WTC11 (cell line): Measurements from ENCODE around the gene DAPK1. TPM values are rescaled to one million over a fixed set of nuclear protein-coding genes. Genes with fewer than 3 reads are reported as not detected.

Source experiments
- ATAC-seq: fragments of 200-7000 bp; cut with Tn5 transposase; 2 replicates; pipeline ENCODE4 v1.10.0; 2021; ENCODE audit warnings: mild to moderate bottlenecking, moderate library complexity
- CTCF ChIA-PET: fragments of 300-600 bp; sonication (Branson Sonifier 250); formaldehyde crosslinking; loops from one replicate; lab custom pipeline; 2021; ENCODE audit warnings: antibody characterized with exemption; lab: Charles Lee
- POLR2A ChIA-PET: fragments of 350-600 bp; sonication (Branson Sonifier 250); formaldehyde crosslinking; loops from one replicate; lab custom pipeline; 2021; ENCODE audit warnings: antibody characterized with exemption; lab: Charles Lee
- DNase-seq: peaks from one replicate; pipeline ENCODE4 v3.0.0; 2021; ENCODE audit warnings: low spot score
- H3K27ac Mint-ChIP-seq: 2 replicates; pipeline ENCODE4 v1.8.0; 2021; ENCODE audit warnings: mixed read lengths
- H3K27me3 Mint-ChIP-seq: 2 replicates; pipeline ENCODE4 v1.8.0; 2021; ENCODE audit warnings: low read depth, mild to moderate bottlenecking, moderate library complexity, mixed read lengths
- H3K36me3 Mint-ChIP-seq: 2 replicates; pipeline ENCODE4 v1.8.0; 2021; ENCODE audit warnings: mixed read lengths
- H3K4me1 Mint-ChIP-seq: 2 replicates; pipeline ENCODE4 v1.8.0; 2022; ENCODE audit warnings: mixed read lengths
- H3K4me3 Mint-ChIP-seq: 2 replicates; pipeline ENCODE4 v1.8.0; 2021; ENCODE audit warnings: mild to moderate bottlenecking, moderate library complexity, mixed read lengths
- H3K9me3 Mint-ChIP-seq: 2 replicates; pipeline ENCODE4 v1.8.0; 2021; ENCODE audit warnings: mixed read lengths
- CREM ChIP-seq: sonication (generic); formaldehyde crosslinking; IDR thresholded peaks from 2 replicates; pipeline ENCODE4 v1.8.1; 2022; ENCODE audit warnings: mild to moderate bottlenecking, missing genetic modification reagents, moderate library complexity
- ELF4 ChIP-seq: sonication (generic); formaldehyde crosslinking; IDR thresholded peaks from 2 replicates; pipeline ENCODE4 v1.8.1; 2022; ENCODE audit warnings: low read depth, mild to moderate bottlenecking, moderate library complexity, missing genetic modification reagents
- IRF2 ChIP-seq: sonication (generic); formaldehyde crosslinking; IDR thresholded peaks from 2 replicates; pipeline ENCODE4 v1.8.0; 2022; ENCODE audit warnings: low read depth, missing genetic modification reagents, borderline replicate concordance
- PRRX2 ChIP-seq: fragments of 250-450 bp; sonication (Bioruptor Pico); IDR thresholded peaks from 2 replicates; pipeline ENCODE4 v1.8.0; 2021; ENCODE audit warnings: mild to moderate bottlenecking
- SMAD4 ChIP-seq: sonication (generic); formaldehyde crosslinking; IDR thresholded peaks from 2 replicates; pipeline ENCODE4 v1.8.0; 2022; ENCODE audit warnings: mild to moderate bottlenecking, missing genetic modification reagents
- TEAD1 ChIP-seq: sonication (generic); formaldehyde crosslinking; IDR thresholded peaks from 2 replicates; pipeline ENCODE4 v1.8.0; 2022; ENCODE audit warnings: mild to moderate bottlenecking, missing genetic modification reagents
- ZNF121 ChIP-seq: sonication (generic); formaldehyde crosslinking; IDR thresholded peaks from 2 replicates; pipeline ENCODE4 v1.8.0; 2023; ENCODE audit warnings: missing genetic modification reagents
- ZNF263 ChIP-seq: sonication (generic); formaldehyde crosslinking; IDR thresholded peaks from 2 replicates; pipeline ENCODE4 v1.8.1; 2022; ENCODE audit warnings: low read depth, mild to moderate bottlenecking, moderate library complexity, missing genetic modification reagents
- ZNF416 ChIP-seq: fragments of 250-450 bp; sonication (Bioruptor Pico); IDR thresholded peaks from 2 replicates; pipeline ENCODE4 v1.9.0; 2021; ENCODE audit warnings: mild to moderate bottlenecking, inconsistent platforms
- total RNA-seq: library from RNA; stranded (reverse); gene quantifications from 3 replicates; pipeline ENCODE4 v1.2.3, GENCODE V29; 2021
- TF ChIP-seq, protein P1 (sequence below): sonication (generic); formaldehyde crosslinking; IDR thresholded peaks from 2 replicates; pipeline ENCODE4 v1.8.0; 2022; ENCODE audit warnings: mild to moderate bottlenecking, missing genetic modification reagents
- TF ChIP-seq, protein P2 (sequence below): sonication (generic); formaldehyde crosslinking; IDR thresholded peaks from 2 replicates; pipeline ENCODE4 v1.8.1; 2022; ENCODE audit warnings: mild to moderate bottlenecking, missing genetic modification reagents, moderate library complexity, borderline replicate concordance
- TF ChIP-seq, protein P3 (sequence below): sonication (generic); formaldehyde crosslinking; IDR thresholded peaks from 2 replicates; pipeline ENCODE4 v1.8.1; 2023; ENCODE audit warnings: mild to moderate bottlenecking, missing genetic modification reagents, moderate library complexity
- TF ChIP-seq, protein P4 (sequence below): fragments of 250-450 bp; sonication (Bioruptor Pico); IDR thresholded peaks from 2 replicates; pipeline ENCODE4 v1.8.0; 2021; ENCODE audit warnings: mild to moderate bottlenecking
- TF ChIP-seq, protein P5 (sequence below): sonication (generic); formaldehyde crosslinking; IDR thresholded peaks from 2 replicates; pipeline ENCODE4 v1.8.1; 2022; ENCODE audit warnings: low read depth, mild to moderate bottlenecking, moderate library complexity, missing genetic modification reagents, borderline replicate concordance
- TF ChIP-seq, protein P6 (sequence below): sonication (generic); formaldehyde crosslinking; IDR thresholded peaks from 2 replicates; pipeline ENCODE4 v1.8.1; 2022; ENCODE audit warnings: mild to moderate bottlenecking, moderate library complexity, missing genetic modification reagents
- TF ChIP-seq, protein P7 (sequence below): fragments of 250-450 bp; sonication (Bioruptor Pico); conservative IDR thresholded peaks from 2 replicates; pipeline ENCODE4 v1.9.0; 2021; ENCODE audit warnings: mild to moderate bottlenecking
- TF ChIP-seq, protein P8 (sequence below): sonication (generic); formaldehyde crosslinking; IDR thresholded peaks from 2 replicates; pipeline ENCODE4 v1.8.0; 2023; ENCODE audit warnings: missing genetic modification reagents, mild to moderate bottlenecking, borderline replicate concordance

The DAPK1 gene
- total RNA-seq, 1 experiment from 2014 or later, result 129 TPM

DNA sequence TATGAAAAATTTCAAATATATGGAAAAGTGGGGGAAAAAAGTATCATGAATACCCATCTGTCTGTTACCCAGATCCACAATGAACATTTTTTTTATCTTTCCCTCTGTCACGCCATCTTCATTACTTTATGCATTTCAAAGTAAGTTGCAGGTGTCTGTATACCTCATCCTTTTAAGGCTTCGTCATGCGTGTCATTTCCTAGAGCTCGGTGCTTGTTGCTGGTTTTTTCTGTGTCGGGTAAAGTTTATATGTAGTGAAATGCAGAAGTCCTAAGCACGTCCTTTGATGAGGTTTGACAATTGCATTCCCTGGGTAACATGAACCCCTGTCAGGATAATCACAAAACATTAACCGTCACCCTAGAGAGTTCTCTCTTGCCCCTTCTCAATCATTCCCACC is 52.1 kb downstream of the DAPK1 start (continued):
- TF ChIP-seq, protein P1, sequence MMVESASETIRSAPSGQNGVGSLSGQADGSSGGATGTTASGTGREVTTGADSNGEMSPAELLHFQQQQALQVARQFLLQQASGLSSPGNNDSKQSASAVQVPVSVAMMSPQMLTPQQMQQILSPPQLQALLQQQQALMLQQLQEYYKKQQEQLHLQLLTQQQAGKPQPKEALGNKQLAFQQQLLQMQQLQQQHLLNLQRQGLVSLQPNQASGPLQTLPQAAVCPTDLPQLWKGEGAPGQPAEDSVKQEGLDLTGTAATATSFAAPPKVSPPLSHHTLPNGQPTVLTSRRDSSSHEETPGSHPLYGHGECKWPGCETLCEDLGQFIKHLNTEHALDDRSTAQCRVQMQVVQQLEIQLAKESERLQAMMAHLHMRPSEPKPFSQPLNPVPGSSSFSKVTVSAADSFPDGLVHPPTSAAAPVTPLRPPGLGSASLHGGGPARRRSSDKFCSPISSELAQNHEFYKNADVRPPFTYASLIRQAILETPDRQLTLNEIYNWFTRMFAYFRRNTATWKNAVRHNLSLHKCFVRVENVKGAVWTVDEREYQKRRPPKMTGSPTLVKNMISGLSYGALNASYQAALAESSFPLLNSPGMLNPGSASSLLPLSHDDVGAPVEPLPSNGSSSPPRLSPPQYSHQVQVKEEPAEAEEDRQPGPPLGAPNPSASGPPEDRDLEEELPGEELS (CRISPR knock-in tag), result no peak
- TF ChIP-seq, protein P2, sequence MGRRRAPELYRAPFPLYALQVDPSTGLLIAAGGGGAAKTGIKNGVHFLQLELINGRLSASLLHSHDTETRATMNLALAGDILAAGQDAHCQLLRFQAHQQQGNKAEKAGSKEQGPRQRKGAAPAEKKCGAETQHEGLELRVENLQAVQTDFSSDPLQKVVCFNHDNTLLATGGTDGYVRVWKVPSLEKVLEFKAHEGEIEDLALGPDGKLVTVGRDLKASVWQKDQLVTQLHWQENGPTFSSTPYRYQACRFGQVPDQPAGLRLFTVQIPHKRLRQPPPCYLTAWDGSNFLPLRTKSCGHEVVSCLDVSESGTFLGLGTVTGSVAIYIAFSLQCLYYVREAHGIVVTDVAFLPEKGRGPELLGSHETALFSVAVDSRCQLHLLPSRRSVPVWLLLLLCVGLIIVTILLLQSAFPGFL (CRISPR knock-in tag), result no peak
- TF ChIP-seq ZNF416 (no peak), ELF4 (no peak)

DNA sequence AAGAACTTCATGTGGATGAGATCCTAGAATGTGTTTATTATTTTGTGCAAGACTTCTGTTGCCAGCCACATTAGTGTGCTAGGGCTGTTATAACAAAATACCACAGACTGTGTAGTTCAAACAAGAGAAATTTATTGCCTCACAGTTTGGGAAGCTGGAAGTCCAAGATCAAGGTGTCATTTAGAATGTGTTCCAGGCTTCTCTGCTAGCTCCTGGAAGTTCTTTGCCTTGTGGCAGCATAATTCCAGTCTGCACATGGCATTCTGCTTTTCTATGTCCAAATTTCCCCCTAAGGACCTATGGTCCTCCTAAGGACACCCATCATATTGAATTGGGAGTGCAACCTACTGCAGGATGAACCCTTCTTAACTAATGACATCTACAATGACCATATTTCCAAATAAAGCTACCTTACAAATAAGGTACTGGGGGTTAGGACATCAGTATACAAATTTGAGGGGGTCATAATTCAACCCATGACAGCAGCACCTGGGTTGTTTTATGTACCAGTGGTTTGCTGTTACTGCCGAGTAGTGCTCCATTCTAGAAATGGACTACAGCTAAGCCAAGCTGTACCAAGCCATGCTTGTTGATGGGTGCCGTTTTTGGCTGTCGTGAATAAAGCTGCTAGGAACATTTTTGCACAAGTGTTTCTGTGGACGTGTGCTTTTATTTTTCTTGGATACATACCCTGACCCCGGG is 52.7 kb downstream of the DAPK1 start:
- ATAC-seq (no peak), DNase-seq (no peak)
- Mint-ChIP-seq H3K4me1 (peaks cover 52% of the 10 kb centered on the region), H3K9me3 (peaks cover 3% of the 10 kb centered on the region), H3K27ac (no peak overlapping the region), H3K4me3 (no peak overlapping the region), H3K36me3 (peaks cover 12% of the 10 kb centered on the region), H3K27me3 (no peaks in the 10 kb centered on the region)
- TF ChIP-seq, protein P3, sequence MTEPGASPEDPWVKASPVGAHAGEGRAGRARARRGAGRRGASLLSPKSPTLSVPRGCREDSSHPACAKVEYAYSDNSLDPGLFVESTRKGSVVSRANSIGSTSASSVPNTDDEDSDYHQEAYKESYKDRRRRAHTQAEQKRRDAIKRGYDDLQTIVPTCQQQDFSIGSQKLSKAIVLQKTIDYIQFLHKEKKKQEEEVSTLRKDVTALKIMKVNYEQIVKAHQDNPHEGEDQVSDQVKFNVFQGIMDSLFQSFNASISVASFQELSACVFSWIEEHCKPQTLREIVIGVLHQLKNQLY (CRISPR knock-in tag), result no peak
- TF ChIP-seq, protein P4, sequence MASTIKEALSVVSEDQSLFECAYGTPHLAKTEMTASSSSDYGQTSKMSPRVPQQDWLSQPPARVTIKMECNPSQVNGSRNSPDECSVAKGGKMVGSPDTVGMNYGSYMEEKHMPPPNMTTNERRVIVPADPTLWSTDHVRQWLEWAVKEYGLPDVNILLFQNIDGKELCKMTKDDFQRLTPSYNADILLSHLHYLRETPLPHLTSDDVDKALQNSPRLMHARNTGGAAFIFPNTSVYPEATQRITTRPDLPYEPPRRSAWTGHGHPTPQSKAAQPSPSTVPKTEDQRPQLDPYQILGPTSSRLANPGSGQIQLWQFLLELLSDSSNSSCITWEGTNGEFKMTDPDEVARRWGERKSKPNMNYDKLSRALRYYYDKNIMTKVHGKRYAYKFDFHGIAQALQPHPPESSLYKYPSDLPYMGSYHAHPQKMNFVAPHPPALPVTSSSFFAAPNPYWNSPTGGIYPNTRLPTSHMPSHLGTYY, result no peak
- TF ChIP-seq, protein P5, sequence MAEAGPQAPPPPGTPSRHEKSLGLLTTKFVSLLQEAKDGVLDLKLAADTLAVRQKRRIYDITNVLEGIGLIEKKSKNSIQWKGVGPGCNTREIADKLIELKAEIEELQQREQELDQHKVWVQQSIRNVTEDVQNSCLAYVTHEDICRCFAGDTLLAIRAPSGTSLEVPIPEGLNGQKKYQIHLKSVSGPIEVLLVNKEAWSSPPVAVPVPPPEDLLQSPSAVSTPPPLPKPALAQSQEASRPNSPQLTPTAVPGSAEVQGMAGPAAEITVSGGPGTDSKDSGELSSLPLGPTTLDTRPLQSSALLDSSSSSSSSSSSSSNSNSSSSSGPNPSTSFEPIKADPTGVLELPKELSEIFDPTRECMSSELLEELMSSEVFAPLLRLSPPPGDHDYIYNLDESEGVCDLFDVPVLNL (CRISPR knock-in tag), result no peak
- TF ChIP-seq, protein P6, sequence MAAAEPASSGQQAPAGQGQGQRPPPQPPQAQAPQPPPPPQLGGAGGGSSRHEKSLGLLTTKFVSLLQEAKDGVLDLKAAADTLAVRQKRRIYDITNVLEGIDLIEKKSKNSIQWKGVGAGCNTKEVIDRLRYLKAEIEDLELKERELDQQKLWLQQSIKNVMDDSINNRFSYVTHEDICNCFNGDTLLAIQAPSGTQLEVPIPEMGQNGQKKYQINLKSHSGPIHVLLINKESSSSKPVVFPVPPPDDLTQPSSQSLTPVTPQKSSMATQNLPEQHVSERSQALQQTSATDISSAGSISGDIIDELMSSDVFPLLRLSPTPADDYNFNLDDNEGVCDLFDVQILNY (CRISPR knock-in tag), result no peak
- CTCF ChIA-PET, result no interaction called here
- POLR2A ChIA-PET, result no interaction called here

DNA sequence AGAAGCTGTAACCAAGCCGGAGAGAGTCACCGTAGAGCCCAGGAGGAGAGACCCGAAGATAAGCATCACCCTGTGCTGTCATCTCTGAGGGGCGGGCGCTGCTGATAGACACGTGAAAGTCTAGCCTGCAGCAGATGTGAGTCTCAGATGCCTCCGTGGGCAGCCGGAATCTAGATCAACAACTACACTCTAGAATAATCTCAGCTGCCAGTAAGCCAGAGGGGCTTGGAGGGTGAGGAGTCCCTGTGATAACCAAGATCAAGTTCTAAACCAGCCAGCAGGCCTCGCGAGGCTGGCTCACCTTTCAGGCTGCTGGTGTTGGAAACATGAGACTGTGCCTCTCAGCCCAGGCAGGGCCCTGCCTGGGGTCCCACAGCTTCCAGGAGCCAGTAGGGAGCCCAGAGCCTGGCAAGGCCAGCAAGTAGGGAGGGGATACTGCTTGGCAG is 54.1 kb downstream of the DAPK1 start:
- Mint-ChIP-seq H3K36me3 (peaks cover 12% of the 10 kb centered on the region), H3K27me3 (no peaks in the 10 kb centered on the region), H3K4me1 (peaks cover 53% of the 10 kb centered on the region), H3K9me3 (peaks cover 3% of the 10 kb centered on the region), H3K4me3 (no peak overlapping the region), H3K27ac (peak overlapping the region; percentile 69; the same call in 1 of the 2 replicates)
- ChIA-PET CTCF (no interaction called here), POLR2A (no interaction called here)
- TF ChIP-seq PRRX2 (no peak), ZNF121 (CRISPR knock-in tag) (no peak), SMAD4 (CRISPR knock-in tag) (no peak), TEAD1 (CRISPR knock-in tag) (no peak), ZNF263 (CRISPR knock-in tag) (no peak), CREM (no peak), IRF2 (CRISPR knock-in tag) (no peak)
- TF ChIP-seq, protein P7, sequence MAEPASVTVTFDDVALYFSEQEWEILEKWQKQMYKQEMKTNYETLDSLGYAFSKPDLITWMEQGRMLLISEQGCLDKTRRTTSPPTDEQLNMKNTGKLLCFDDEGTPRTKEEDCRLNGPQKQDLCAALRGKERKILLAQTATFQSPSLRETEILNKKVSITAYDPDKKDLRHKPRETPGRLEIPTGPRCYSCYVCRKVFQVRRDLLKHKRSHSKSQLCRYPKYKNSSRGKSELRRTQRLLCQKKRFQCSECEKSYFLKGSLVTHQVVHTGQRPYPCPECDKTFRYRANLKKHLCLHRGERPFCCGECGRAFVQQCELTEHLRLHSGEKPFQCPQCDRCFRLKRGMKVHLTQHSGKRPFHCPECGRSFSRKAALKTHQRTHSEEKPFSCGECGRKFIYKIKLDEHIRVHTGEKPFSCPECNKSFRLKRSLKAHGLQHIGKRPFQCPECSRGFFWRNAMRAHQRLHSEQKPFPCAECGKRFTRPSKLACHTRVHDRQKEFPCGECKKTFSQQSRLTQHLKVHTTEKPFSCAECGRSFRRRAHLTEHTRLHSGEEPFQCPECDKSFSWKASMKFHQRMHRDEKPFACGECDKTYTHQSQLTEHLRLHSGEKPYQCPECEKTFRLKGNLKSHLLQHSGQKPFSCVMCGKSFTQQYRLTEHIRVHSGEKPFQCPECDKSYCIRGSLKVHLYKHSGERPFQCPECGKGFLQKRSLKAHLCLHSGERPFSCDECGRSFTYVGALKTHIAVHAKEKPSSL (CRISPR knock-in tag), result no peak
- TF ChIP-seq, protein P8, sequence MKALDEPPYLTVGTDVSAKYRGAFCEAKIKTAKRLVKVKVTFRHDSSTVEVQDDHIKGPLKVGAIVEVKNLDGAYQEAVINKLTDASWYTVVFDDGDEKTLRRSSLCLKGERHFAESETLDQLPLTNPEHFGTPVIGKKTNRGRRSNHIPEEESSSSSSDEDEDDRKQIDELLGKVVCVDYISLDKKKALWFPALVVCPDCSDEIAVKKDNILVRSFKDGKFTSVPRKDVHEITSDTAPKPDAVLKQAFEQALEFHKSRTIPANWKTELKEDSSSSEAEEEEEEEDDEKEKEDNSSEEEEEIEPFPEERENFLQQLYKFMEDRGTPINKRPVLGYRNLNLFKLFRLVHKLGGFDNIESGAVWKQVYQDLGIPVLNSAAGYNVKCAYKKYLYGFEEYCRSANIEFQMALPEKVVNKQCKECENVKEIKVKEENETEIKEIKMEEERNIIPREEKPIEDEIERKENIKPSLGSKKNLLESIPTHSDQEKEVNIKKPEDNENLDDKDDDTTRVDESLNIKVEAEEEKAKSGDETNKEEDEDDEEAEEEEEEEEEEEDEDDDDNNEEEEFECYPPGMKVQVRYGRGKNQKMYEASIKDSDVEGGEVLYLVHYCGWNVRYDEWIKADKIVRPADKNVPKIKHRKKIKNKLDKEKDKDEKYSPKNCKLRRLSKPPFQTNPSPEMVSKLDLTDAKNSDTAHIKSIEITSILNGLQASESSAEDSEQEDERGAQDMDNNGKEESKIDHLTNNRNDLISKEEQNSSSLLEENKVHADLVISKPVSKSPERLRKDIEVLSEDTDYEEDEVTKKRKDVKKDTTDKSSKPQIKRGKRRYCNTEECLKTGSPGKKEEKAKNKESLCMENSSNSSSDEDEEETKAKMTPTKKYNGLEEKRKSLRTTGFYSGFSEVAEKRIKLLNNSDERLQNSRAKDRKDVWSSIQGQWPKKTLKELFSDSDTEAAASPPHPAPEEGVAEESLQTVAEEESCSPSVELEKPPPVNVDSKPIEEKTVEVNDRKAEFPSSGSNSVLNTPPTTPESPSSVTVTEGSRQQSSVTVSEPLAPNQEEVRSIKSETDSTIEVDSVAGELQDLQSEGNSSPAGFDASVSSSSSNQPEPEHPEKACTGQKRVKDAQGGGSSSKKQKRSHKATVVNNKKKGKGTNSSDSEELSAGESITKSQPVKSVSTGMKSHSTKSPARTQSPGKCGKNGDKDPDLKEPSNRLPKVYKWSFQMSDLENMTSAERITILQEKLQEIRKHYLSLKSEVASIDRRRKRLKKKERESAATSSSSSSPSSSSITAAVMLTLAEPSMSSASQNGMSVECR (CRISPR knock-in tag), result no peak
- peak; percentile 66 for ATAC-seq
- DNase-seq, result no peak
